Ishikawa (cell line): ENCODE data around the gene FBLN1.

Source experiments
- CEBPB ChIP-seq: IDR thresholded peaks from 2 replicates; pipeline ENCODE4 v1.6.1; 2012
- CREB1 ChIP-seq: IDR thresholded peaks from 2 replicates; pipeline ENCODE4 v1.6.1; 2012; ENCODE audit warnings: low read depth
- EGR1 ChIP-seq: IDR thresholded peaks from 2 replicates; pipeline ENCODE4 v1.6.1; 2012
- EP300 ChIP-seq: IDR thresholded peaks from 2 replicates; pipeline ENCODE4 v1.6.1; 2012; ENCODE audit warnings: borderline replicate concordance
- FOXM1 ChIP-seq: IDR thresholded peaks from 2 replicates; pipeline ENCODE4 v1.6.1; 2012; ENCODE audit warnings: low read depth, borderline replicate concordance
- MAX ChIP-seq: IDR thresholded peaks from 2 replicates; pipeline ENCODE4 v1.6.1; 2012
- NFIC ChIP-seq: IDR thresholded peaks from 2 replicates; pipeline ENCODE4 v1.6.1; 2012
- RAD21 ChIP-seq: IDR thresholded peaks from 2 replicates; pipeline ENCODE4 v1.6.1; 2012; ENCODE audit warnings: low read depth
- REST ChIP-seq: IDR thresholded peaks from 2 replicates; pipeline ENCODE4 v1.6.1; 2012; ENCODE audit warnings: low read depth, mild to moderate bottlenecking
- TAF1 ChIP-seq: IDR thresholded peaks from 2 replicates; pipeline ENCODE4 v1.6.1; 2012; ENCODE audit warnings: low read depth, mild to moderate bottlenecking
- TCF12 ChIP-seq: IDR thresholded peaks from 2 replicates; pipeline ENCODE4 v1.6.1; 2012; ENCODE audit warnings: low read depth
- TEAD4 ChIP-seq: IDR thresholded peaks from 2 replicates; pipeline ENCODE4 v1.6.1; 2012
- USF1 ChIP-seq: IDR thresholded peaks from 2 replicates; pipeline ENCODE4 v1.6.1; 2012
- YY1 ChIP-seq: IDR thresholded peaks from 2 replicates; pipeline ENCODE4 v1.6.1; 2012; ENCODE audit warnings: low read depth
- ZBTB7A ChIP-seq: IDR thresholded peaks from 2 replicates; pipeline ENCODE4 v1.6.1; 2012; ENCODE audit warnings: low read depth

The FBLN1 gene

GRCh38 chr22:45617948-45618347 is 115.3 kb downstream of the FBLN1 start:
- TF ChIP-seq ZBTB7A = no peak
- no peak for TF ChIP-seq EGR1
- no peak for TF ChIP-seq TAF1
- no peak for TF ChIP-seq TCF12
- no peak for TF ChIP-seq NFIC

GRCh38 chr22:45620706-45621105 is 118.0 kb downstream of the FBLN1 start:
- TF ChIP-seq EP300 = no peak
- no peak for TF ChIP-seq ZBTB7A
- no peak for TF ChIP-seq TCF12
- TF ChIP-seq YY1 = no peak
- TF ChIP-seq RAD21 = no peak
- TF ChIP-seq USF1 = no peak
- no peak for TF ChIP-seq MAX
- TF ChIP-seq TAF1 = no peak
- no peak for TF ChIP-seq REST
- no peak for TF ChIP-seq CEBPB
- no peak for TF ChIP-seq CREB1
- TF ChIP-seq EGR1 = no peak

- TF ChIP-seq TAF1 = no peak
- no peak for TF ChIP-seq NFIC
- no peak for TF ChIP-seq FOXM1
- no peak for TF ChIP-seq CREB1
- no peak for TF ChIP-seq EP300
These were observed 119.3 kb downstream of the FBLN1 start for GRCh38 chr22:45621836-45622600.

- TF ChIP-seq NFIC = no peak
- TF ChIP-seq EGR1 = no peak
- no peak for TF ChIP-seq ZBTB7A
- no peak for TF ChIP-seq TCF12
- TF ChIP-seq CEBPB = no peak
These were observed 123.5 kb downstream of the FBLN1 start for GRCh38 chr22:45626198-45626651.

- TF ChIP-seq TEAD4 (no peak), NFIC (no peak), USF1 (no peak), ZBTB7A (no peak), FOXM1 (no peak), RAD21 (no peak), MAX (no peak), TAF1 (no peak), YY1 (no peak), EP300 (no peak), REST (no peak), CREB1 (no peak), EGR1 (no peak), TCF12 (no peak), CEBPB (no peak)
These were observed 125.0 kb downstream of the FBLN1 start for GRCh38 chr22:45627489-45628233.

GRCh38 chr22:45628515-45628914 is 125.8 kb downstream of the FBLN1 start:
- TF ChIP-seq TCF12 (no peak), EGR1 (no peak), CEBPB (no peak), USF1 (no peak), TAF1 (no peak), CREB1 (no peak), FOXM1 (no peak), NFIC (no peak), RAD21 (no peak), ZBTB7A (no peak), REST (no peak), YY1 (no peak), MAX (no peak), EP300 (no peak), TEAD4 (no peak)
